Activated T-helper 1 cell treated with anti-CD3 and anti-CD28 coated beads, Interleukin-12 subunit alpha, Interleukin-12 subunit beta, Interleukin-2, Interleukin-4 antibody, amounts not matched to agents 30 ng/mL and 10 ng/mL and 1 ng/mL, durations not matched to agents 14 hours and 24 hours and 36 hours (primary cell): Measurements from ENCODE around the gene LYL1. TPM values are rescaled to one million over a fixed set of nuclear protein-coding genes. Genes with fewer than 3 reads are reported as not detected.

Experiments
- DNase-seq: peaks from one replicate; pipeline ENCODE4 v3.0.0; 2021; ENCODE audit warnings: low spot score
- H3K27ac Mint-ChIP-seq: one replicate; pipeline ENCODE4 v1.8.0; 2021; ENCODE audit warnings: mild to moderate bottlenecking, mixed read lengths
- H3K27me3 Mint-ChIP-seq: one replicate; pipeline ENCODE4 v1.8.0; 2022; ENCODE audit warnings: mild to moderate bottlenecking, moderate library complexity, mixed read lengths; ENCODE audit not compliant: insufficient read depth
- H3K36me3 Mint-ChIP-seq: one replicate; pipeline ENCODE4 v1.8.0; 2021; ENCODE audit warnings: low read depth, mixed read lengths
- H3K4me1 Mint-ChIP-seq: one replicate; pipeline ENCODE4 v1.8.0; 2021; ENCODE audit warnings: low read depth, mixed read lengths
- H3K4me3 Mint-ChIP-seq: one replicate; pipeline ENCODE4 v1.8.0; 2021; ENCODE audit warnings: mild to moderate bottlenecking, moderate library complexity, mixed read lengths
- H3K9me3 Mint-ChIP-seq: one replicate; pipeline ENCODE4 v1.8.0; 2021; ENCODE audit warnings: mixed read lengths
- intact Hi-C: fragments of 100-400 bp; cut with micrococcal nuclease; formaldehyde crosslinking; loops from one replicate; pipeline ENCODE4 v1.15.1; 2024
- total RNA-seq: library from RNA; stranded (reverse); gene quantifications from 2 replicates; pipeline ENCODE4 v1.2.3, GENCODE V29; 2022

Gene LYL1
- total RNA-seq, 1 donor from 2014 or later: 2.5 TPM

GRCh38 chr19:13056052-13056660 is 46.5 kb downstream of the LYL1 start:
- H3K4me3 Mint-ChIP-seq: no peak overlapping the region
- H3K9me3 Mint-ChIP-seq: no peaks in the 10 kb centered on the region
- intact Hi-C loops: no loop called here
- no peaks in the 10 kb centered on the region for H3K36me3 Mint-ChIP-seq
- H3K4me1 Mint-ChIP-seq: peaks cover 2% of the 10 kb centered on the region
- peaks cover 20% of the 10 kb centered on the region for H3K27me3 Mint-ChIP-seq
- H3K27ac Mint-ChIP-seq: no peak overlapping the region
- DNase-seq: no peak

DNA sequence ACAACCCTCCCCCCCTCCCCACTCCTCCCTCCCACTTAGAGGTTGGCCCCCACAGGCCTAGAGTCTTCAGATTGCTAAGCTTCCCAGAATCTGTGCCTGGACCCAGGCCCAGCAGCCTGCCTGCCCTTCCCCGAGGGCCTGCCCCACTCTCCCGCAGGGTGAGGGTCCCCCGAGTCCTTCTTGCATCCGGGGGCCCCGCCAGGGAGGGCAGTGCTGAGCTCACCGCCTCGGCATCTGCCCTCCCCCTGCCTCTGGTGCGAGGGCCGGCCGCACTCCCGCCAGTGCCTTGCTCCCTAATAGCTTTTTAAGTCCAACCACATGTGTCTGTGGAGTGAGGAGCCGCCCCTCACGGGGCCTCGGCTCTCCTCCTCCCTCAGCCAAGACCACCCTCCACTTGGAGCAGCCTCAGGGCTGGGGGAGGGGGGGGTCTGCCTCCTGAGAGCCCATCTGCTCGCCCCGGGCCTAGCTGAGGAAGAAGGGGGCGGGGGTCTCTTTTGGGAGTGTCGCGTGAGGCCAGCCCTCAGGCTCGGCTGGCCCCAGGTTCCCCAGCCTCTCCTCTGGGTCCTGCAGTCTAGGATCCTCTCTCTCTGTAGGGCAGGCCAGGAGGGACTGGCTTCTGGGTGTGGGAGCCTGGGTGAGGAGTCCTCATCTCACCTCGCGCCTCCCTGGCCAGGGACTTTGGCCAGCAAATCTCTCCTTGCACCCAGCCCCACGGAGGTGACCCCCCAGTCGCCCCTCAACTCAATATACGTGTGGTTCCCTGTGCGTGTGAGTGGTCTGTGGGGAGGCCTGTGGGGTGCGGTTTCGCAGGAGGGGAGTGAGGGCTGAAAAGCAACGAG is 47.2 kb downstream of the LYL1 start:
- Mint-ChIP-seq H3K27me3 (peaks cover 21% of the 10 kb centered on the region), H3K4me3 (no peak overlapping the region), H3K27ac (no peak overlapping the region), H3K36me3 (no peaks in the 10 kb centered on the region), H3K4me1 (no peaks in the 10 kb centered on the region), H3K9me3 (no peaks in the 10 kb centered on the region)
- intact Hi-C loops: no loop called here
- no peak for DNase-seq

GRCh38 chr19:13054626-13055212 is 47.9 kb downstream of the LYL1 start:
- intact Hi-C loops: no loop called here
- DNase-seq: no peak
- Mint-ChIP-seq H3K27me3 (peaks cover 24% of the 10 kb centered on the region), H3K9me3 (no peaks in the 10 kb centered on the region), H3K4me3 (no peak overlapping the region), H3K4me1 (no peaks in the 10 kb centered on the region), H3K36me3 (no peaks in the 10 kb centered on the region), H3K27ac (no peak overlapping the region)

GRCh38 chr19:13053761-13054625 is 48.7 kb downstream of the LYL1 start:
- Mint-ChIP-seq H3K27me3 (peaks cover 24% of the 10 kb centered on the region), H3K9me3 (no peaks in the 10 kb centered on the region), H3K27ac (no peak overlapping the region), H3K36me3 (no peaks in the 10 kb centered on the region), H3K4me3 (no peak overlapping the region), H3K4me1 (no peaks in the 10 kb centered on the region)
- no peak for DNase-seq
- intact Hi-C loops: no loop called here

DNA sequence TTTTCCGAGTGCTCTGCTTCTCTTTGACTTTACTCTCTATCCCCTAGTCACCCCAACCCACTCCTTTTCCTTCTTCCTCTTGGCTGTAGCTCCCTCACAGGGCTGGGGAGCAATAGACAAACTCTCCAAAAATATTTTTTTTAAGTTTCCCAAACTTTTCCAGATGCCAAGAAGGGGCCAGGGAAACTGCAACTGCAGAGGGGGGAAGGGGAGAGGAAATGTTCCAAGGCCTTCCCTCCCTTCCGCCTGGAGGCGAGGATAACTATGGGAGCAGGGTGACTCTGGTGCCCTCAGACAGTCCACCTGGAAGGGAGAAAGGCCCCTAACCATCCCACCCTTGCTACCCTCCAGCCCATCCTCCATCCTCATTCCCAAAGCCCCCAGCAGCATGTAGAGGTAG is 49.4 kb downstream of the LYL1 start:
- Mint-ChIP-seq H3K4me3 (no peak overlapping the region), H3K4me1 (no peaks in the 10 kb centered on the region), H3K27ac (no peak overlapping the region), H3K9me3 (no peaks in the 10 kb centered on the region), H3K36me3 (no peaks in the 10 kb centered on the region), H3K27me3 (peaks cover 24% of the 10 kb centered on the region)
- intact Hi-C loops: no loop called here
- DNase-seq: no peak

GRCh38 chr19:13052447-13053175 is 50.0 kb downstream of the LYL1 start:
- H3K4me1 Mint-ChIP-seq: no peaks in the 10 kb centered on the region
- no peak overlapping the region for H3K27ac Mint-ChIP-seq
- no peaks in the 10 kb centered on the region for H3K9me3 Mint-ChIP-seq
- no peaks in the 10 kb centered on the region for H3K36me3 Mint-ChIP-seq
- intact Hi-C loops: no loop called here
- H3K27me3 Mint-ChIP-seq: peaks cover 24% of the 10 kb centered on the region
- H3K4me3 Mint-ChIP-seq: no peak overlapping the region
- DNase-seq: no peak

GRCh38 chr19:13051557-13052165 is 51.0 kb downstream of the LYL1 start:
- Mint-ChIP-seq H3K9me3 (no peaks in the 10 kb centered on the region), H3K36me3 (no peaks in the 10 kb centered on the region), H3K4me1 (no peaks in the 10 kb centered on the region), H3K4me3 (no peak overlapping the region), H3K27me3 (peaks cover 20% of the 10 kb centered on the region), H3K27ac (no peak overlapping the region)
- DNase-seq: no peak
- intact Hi-C loops: no loop called here

DNA sequence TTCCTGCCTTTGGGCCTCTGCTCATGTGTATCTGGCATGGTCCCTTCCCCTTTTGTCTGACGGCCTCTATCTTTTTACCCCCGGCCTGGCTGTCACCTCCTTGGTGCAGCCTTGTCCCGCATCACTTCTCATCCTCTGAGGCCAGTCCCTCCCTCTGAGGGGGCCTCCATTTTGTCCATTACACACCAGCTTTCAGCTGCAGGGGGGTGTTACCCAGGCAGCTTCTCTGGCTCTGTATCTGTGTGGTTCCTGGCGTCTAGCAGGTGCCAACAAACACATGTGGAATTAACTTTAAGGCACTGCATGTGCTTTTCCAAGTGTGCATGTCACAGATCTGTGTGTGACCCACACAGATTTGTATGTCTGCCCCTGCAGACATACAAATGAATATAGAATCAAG is 52.4 kb downstream of the LYL1 start:
- intact Hi-C loops: no loop called here
- Mint-ChIP-seq H3K36me3 (no peaks in the 10 kb centered on the region), H3K4me1 (no peaks in the 10 kb centered on the region), H3K4me3 (no peak overlapping the region), H3K27ac (no peak overlapping the region), H3K9me3 (no peaks in the 10 kb centered on the region), H3K27me3 (peaks cover 18% of the 10 kb centered on the region)
- no peak for DNase-seq

Other genes with a start within 250 kb of the LYL1 start
- gene DNASE2, start 221.4 kb downstream of the LYL1 start, total RNA-seq: 22.9 and 23.7 TPM in 2 replicates
- gene KLF1, start 215.7 kb downstream of the LYL1 start, total RNA-seq: 0.80 and 1.3 TPM in 2 replicates
- 65.9 and 68.8 TPM in 2 replicates for gene GCDH, start 211.7 kb downstream of the LYL1 start, total RNA-seq
- 1.9 and 4.1 TPM in 2 replicates for gene SYCE2, start 183.6 kb downstream of the LYL1 start, total RNA-seq
- gene FARSA, start 169.1 kb downstream of the LYL1 start, total RNA-seq: 217 and 220 TPM in 2 replicates
- gene CALR, start 164.2 kb downstream of the LYL1 start, total RNA-seq: 913 and 933 TPM in 2 replicates
- 197 and 202 TPM in 2 replicates for gene RAD23A, start 157.0 kb downstream of the LYL1 start, total RNA-seq
- 32.1 and 33.2 TPM in 2 replicates for gene GADD45GIP1, start 145.6 kb downstream of the LYL1 start, total RNA-seq
- gene DAND5, start 133.3 kb downstream of the LYL1 start, total RNA-seq: 0.10 TPM in 2 replicates
- 4.5 and 8.0 TPM in 2 replicates for gene NFIX, start 107.4 kb downstream of the LYL1 start, total RNA-seq
- 154 and 157 TPM in 2 replicates for gene TRMT1, start 13.9 kb upstream of the LYL1 start, total RNA-seq
- 124 TPM in 2 replicates for gene NACC1, start 15.4 kb upstream of the LYL1 start, total RNA-seq
- gene STX10, start 47.5 kb upstream of the LYL1 start, total RNA-seq: 73.8 and 78.1 TPM in 2 replicates
- 173 and 175 TPM in 2 replicates for gene IER2, start 47.6 kb upstream of the LYL1 start, total RNA-seq